ENCODE data around the gene C1QTNF5. TPM values are rescaled to one million over a fixed set of nuclear protein-coding genes. Genes with fewer than 3 reads are reported as not detected.

C1QTNF5 gene
- total RNA-seq, 1 experiment from 2014 or later: 0.33 TPM

DNA sequence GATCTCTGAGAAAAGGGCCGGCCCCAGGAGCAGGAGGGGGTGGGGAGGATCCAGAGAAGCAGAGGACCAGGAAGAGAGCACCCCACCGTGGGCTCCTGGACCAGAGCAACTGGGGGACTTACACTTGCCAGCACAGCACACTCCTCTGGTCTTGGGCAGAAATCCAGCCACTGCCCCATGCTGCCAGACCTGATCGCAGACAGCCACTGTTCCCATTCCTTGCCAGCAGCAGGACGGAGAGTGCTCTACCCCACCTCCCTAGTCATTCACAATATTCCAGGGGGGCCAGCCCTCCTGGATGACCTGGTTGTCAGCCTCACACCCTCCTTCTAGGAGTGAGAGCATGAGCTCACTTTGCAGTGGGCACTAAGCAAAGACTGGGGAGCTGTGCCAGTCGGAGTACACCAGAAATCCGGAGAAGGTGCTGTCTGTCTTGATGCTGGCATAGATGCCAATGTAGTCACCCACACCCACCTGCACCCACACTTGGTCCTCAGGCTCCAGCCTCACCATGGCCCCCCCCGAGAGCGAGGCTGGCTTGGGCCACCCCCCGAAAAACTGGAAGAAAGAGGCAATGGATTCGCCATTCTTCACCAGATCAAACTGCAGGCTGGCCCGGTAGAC is 1.6 kb downstream of the C1QTNF5 start:
- Mint-ChIP-seq H3K36me3 (ENCODE audit: insufficient read depth in 1 of 3, low read depth in 3 of 3) (peaks cover 13 to 18% (median 15%) of the 10 kb centered on the region in 3 experiments), H3K9me3 (no peaks in the 10 kb centered on the region; a peak in 1 of 5 replicates), H3K4me1 (peaks cover 43 to 65% of the 10 kb centered on the region in 2 experiments), H3K27ac (no peak overlapping the region), H3K27me3 (ENCODE audit: low read depth) (peaks cover 50% of the 10 kb centered on the region), H3K4me3 (peak overlapping the region; percentile 38 to 99)
- TF ChIP-seq, protein P1, sequence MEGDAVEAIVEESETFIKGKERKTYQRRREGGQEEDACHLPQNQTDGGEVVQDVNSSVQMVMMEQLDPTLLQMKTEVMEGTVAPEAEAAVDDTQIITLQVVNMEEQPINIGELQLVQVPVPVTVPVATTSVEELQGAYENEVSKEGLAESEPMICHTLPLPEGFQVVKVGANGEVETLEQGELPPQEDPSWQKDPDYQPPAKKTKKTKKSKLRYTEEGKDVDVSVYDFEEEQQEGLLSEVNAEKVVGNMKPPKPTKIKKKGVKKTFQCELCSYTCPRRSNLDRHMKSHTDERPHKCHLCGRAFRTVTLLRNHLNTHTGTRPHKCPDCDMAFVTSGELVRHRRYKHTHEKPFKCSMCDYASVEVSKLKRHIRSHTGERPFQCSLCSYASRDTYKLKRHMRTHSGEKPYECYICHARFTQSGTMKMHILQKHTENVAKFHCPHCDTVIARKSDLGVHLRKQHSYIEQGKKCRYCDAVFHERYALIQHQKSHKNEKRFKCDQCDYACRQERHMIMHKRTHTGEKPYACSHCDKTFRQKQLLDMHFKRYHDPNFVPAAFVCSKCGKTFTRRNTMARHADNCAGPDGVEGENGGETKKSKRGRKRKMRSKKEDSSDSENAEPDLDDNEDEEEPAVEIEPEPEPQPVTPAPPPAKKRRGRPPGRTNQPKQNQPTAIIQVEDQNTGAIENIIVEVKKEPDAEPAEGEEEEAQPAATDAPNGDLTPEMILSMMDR (conservative IDR thresholded peaks at IDR 0.05): no peak
- Histone ChIP-seq H3K4ac (ENCODE audit: low read depth, low read length) (no peak overlapping the region), H4K5ac (ENCODE audit: insufficient read length, low read depth, low read length) (no peak overlapping the region), H4K8ac (replicated peaks; ENCODE audit: insufficient read length, low read depth, low read length) (no peak overlapping the region), H3K14ac (ENCODE audit: insufficient read depth, low read length) (no peak overlapping the region), H3K4me2 (ENCODE audit: insufficient read depth, insufficient read length, low read length) (peak overlapping the region; percentile 56), H3K27ac (ENCODE audit: insufficient read length, low read depth, low read length) (no peak overlapping the region), H3K18ac (ENCODE audit: insufficient read length, low read depth, low read length) (no peak overlapping the region), H3T11ph (ENCODE audit: low read length) (no peak overlapping the region), H2AK5ac (ENCODE audit: insufficient read length, low read length) (no peak overlapping the region), H2BK12ac (ENCODE audit: insufficient read length, low read depth, low read length) (no peak overlapping the region), H3K9ac (ENCODE audit: extremely low read depth, insufficient read length, low read length) (no peak overlapping the region), H4K20me1 (ENCODE audit: control insufficient read depth, insufficient read depth, insufficient read length) (no peaks in the 10 kb centered on the region), H4K91ac (ENCODE audit: insufficient read length, low read depth, low read length) (no peak overlapping the region), H3K56ac (ENCODE audit: insufficient read length, low read depth, low read length) (no peak overlapping the region), H3K23me2 (ENCODE audit: insufficient read length, low read depth, low read length, poor library complexity, severe bottlenecking) (peaks cover 28% of the 10 kb centered on the region), H3K23ac (ENCODE audit: insufficient read length, low read depth, low read length) (no peak overlapping the region), H2BK120ac (ENCODE audit: low read depth, low read length, poor library complexity, severe bottlenecking) (no peak overlapping the region), H3K79me1 (ENCODE audit: insufficient read depth, low read depth, low read length, poor library complexity, severe bottlenecking) (peaks cover 9% of the 10 kb centered on the region), H2BK5ac (ENCODE audit: insufficient read length, low read length) (no peak overlapping the region), H3K4me1 (ENCODE audit: insufficient read depth, low read length) (no peaks in the 10 kb centered on the region; the same call in 1 of the 2 replicates), H3K9me3 (ENCODE audit: control insufficient read depth, low read depth, low read length) (no peaks in the 10 kb centered on the region), H2BK15ac (ENCODE audit: low read depth, low read length) (no peak overlapping the region), H3K27me3 (ENCODE audit: insufficient read depth, low read length) (peaks cover 16% of the 10 kb centered on the region), H3K79me2 (ENCODE audit: insufficient read depth, low read length) (peaks cover 13% of the 10 kb centered on the region; the same call in 1 of the 2 replicates), H2BK20ac (ENCODE audit: low read depth, low read length, poor library complexity, severe bottlenecking) (no peak overlapping the region), H2AFZ (ENCODE audit: low read length) (no peak overlapping the region)
- no CpG with 5 or more reads among the region's 11 CpGs for WGBS (ENCODE audit: extremely low coverage, insufficient read length, low lambda C conversion rate)
- DNase-seq: peak; percentile 40

All from H9 (cell line).